ENCODE results near the gene CDC37.

Gene CDC37

GRCh38 chr19:10403137-10404021 is at the start of gene CDC37:
CDC37 (minus strand) TSS chr19:10403542; CDS start chr19:10403479, 63 bp downstream.
- DNase-seq, result peak; percentile 94 to 96 (median 94)

- DNase-seq, result no peak
Observed at GRCh38 chr19:10450853-10451609, 47.7 kb upstream of the CDC37 start.

GRCh38 chr19:10450191-10450852 is 47.0 kb upstream of the CDC37 start:
- no peak for DNase-seq

- DNase-seq, result no peak
Observed at GRCh38 chr19:10449037-10449436, 45.7 kb upstream of the CDC37 start.

- no peak for DNase-seq
Observed at GRCh38 chr19:10442698-10443097, 39.4 kb upstream of the CDC37 start.

GRCh38 chr19:10439588-10439987 is 36.2 kb upstream of the CDC37 start:
- DNase-seq, result no peak

GRCh38 chr19:10433131-10433536 is 29.8 kb upstream of the CDC37 start:
- DNase-seq, result no peak

GRCh38 chr19:10432736-10433130 is 29.4 kb upstream of the CDC37 start:
- no peak for DNase-seq

GRCh38 chr19:10431943-10432735 is 28.8 kb upstream of the CDC37 start:
- DNase-seq, result peak in 2 of 4 experiments; percentile 43 to 60

GRCh38 chr19:10431254-10431942 is 28.1 kb upstream of the CDC37 start:
- no peak for DNase-seq

GRCh38 chr19:10430505-10431253 is 27.3 kb upstream of the CDC37 start:
- DNase-seq, result no peak

GRCh38 chr19:10428996-10429381 is 25.6 kb upstream of the CDC37 start:
- no peak for DNase-seq

- no peak for DNase-seq
Observed at GRCh38 chr19:10427169-10427568, 23.8 kb upstream of the CDC37 start.

- DNase-seq, result peak; percentile 34 to 55 (median 38)
Observed at GRCh38 chr19:10424011-10424637, 20.8 kb upstream of the CDC37 start.

- no peak for DNase-seq
Observed at GRCh38 chr19:10422846-10423245, 19.5 kb upstream of the CDC37 start.

- DNase-seq, result no peak
Observed at GRCh38 chr19:10422046-10422461, 18.7 kb upstream of the CDC37 start.

GRCh38 chr19:10421240-10422045 is 18.1 kb upstream of the CDC37 start:
- no peak for DNase-seq

GRCh38 chr19:10420444-10421239 is 17.3 kb upstream of the CDC37 start, which contains the start of gene PDE4A:
PDE4A (plus strand) TSS chr19:10420538; CDS start chr19:10420765, 227 bp downstream.
- peak; percentile 21 to 50 (median 29) for DNase-seq
